Measurements from ENCODE around the gene TRIM39.

Gene TRIM39

DNA sequence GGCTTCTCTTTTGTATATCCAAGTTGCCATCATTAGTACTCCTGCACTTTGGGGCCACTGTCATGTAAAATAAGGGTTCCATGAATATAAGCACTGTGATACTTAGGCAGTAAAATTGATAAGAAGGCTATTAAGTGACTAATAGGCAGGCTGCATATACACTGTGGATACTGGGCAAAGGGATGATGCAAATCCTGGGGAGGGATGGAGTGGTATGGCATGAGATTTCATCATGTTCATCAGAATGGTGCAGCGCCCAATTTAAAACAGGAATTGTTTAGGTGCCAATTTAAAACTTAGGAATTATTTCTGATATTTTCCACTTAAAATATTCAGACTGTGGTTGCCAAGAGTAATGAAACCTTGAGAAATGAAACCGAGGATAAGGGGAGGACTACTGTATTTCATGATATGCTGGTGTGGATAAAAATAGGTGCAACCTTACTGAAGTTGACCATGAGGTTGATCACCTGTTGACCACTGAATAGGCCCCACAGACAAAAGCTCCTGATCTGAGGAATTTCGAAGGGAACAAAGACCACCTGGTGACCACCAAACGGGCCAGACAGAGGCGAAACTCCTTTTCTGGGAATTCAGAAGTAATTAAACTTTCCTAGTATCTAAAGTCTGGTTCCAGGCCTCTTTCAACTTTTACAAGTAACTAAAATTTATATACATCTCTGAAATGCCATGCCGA, 4.9 kb upstream of the TRIM39 start:
- no peak overlapping the region for H3K27ac Mint-ChIP-seq
- H3K36me3 Mint-ChIP-seq (ENCODE audit: low read depth), result peaks cover 16% of the 10 kb centered on the region
- peaks cover 59% of the 10 kb centered on the region for H3K4me1 Mint-ChIP-seq (ENCODE audit: low read depth)
- no peaks in the 10 kb centered on the region for H3K9me3 Mint-ChIP-seq
- no peaks in the 10 kb centered on the region for H3K27me3 Mint-ChIP-seq (ENCODE audit: low read depth)
- H3K4me3 Mint-ChIP-seq, result no peak overlapping the region

DNA sequence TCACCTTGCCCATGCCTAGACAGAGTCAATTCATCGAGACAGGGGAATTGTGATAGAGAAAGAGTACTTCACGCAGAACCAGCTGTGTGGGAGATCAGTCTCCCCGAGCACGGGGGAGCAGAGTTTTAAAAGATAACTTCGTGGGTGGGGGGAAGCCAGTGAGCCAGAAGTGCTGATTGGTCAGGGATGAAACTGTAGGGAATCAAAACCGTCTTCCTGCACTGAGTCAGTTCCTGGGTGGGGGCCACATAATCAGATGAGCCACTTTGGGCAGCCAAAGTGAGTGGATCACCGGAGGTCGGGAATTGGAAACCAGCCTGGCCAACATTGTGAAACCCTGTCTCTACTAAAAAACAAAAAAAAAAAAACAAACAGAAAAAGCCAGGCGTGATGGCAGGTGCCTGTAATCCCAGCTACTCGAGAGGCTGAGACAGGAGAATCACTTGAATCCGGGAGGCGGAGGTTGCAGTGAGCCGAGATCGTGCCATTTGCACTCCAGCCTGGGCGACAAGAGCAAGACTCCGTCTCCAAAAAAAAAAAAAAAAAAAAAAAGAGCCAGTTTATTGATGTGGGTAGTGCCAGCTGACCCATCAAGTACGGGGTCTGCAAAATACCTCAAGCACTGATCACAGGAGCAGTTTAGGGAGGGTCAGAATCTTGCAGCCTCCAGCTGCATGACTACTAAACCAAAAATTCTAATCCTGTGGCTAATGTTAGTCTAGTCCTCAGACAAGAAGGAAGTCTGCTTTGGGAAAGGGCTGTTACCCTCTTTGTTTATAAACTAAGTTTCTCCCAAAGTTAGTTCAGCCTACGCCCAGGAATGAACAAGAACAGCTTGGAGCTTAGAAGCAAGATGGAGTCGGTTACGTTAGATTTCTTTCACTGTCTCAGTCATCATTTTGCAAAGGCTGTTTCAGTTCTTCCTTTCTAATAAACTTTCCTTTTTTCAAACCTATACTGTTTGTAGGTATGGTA, 3.9 kb upstream of the TRIM39 start:
- Mint-ChIP-seq H3K4me3 (peak overlapping the region; percentile 38), H3K9me3 (no peaks in the 10 kb centered on the region), H3K36me3 (ENCODE audit: low read depth) (peaks cover 13% of the 10 kb centered on the region), H3K27me3 (ENCODE audit: low read depth) (no peaks in the 10 kb centered on the region), H3K27ac (peak overlapping the region; percentile 56), H3K4me1 (ENCODE audit: low read depth) (peaks cover 60% of the 10 kb centered on the region)

DNA sequence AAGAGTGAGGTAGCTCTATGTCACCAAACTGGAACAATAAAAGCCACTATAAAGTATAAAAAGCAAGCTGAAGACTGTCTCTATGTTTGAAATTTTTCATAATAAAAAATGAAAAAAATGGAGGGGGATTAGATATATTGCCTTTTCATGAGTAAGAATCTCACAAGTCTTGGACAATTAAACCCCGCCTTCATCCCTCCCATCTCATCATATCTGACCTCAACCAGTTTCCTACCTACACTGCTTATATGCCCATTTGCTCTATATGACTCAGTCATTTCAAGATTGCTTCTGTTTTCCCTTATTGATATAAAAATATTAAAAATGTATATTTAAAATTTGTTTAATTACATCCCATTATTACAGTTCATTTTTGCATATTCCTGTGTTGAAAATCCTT, 2.9 kb upstream of the TRIM39 start:
- no peak overlapping the region for H3K27ac Mint-ChIP-seq
- H3K4me1 Mint-ChIP-seq (ENCODE audit: low read depth), result peaks cover 53% of the 10 kb centered on the region
- H3K36me3 Mint-ChIP-seq (ENCODE audit: low read depth), result peaks cover 8% of the 10 kb centered on the region
- H3K9me3 Mint-ChIP-seq, result no peaks in the 10 kb centered on the region
- no peaks in the 10 kb centered on the region for H3K27me3 Mint-ChIP-seq (ENCODE audit: low read depth)
- no peak overlapping the region for H3K4me3 Mint-ChIP-seq

DNA sequence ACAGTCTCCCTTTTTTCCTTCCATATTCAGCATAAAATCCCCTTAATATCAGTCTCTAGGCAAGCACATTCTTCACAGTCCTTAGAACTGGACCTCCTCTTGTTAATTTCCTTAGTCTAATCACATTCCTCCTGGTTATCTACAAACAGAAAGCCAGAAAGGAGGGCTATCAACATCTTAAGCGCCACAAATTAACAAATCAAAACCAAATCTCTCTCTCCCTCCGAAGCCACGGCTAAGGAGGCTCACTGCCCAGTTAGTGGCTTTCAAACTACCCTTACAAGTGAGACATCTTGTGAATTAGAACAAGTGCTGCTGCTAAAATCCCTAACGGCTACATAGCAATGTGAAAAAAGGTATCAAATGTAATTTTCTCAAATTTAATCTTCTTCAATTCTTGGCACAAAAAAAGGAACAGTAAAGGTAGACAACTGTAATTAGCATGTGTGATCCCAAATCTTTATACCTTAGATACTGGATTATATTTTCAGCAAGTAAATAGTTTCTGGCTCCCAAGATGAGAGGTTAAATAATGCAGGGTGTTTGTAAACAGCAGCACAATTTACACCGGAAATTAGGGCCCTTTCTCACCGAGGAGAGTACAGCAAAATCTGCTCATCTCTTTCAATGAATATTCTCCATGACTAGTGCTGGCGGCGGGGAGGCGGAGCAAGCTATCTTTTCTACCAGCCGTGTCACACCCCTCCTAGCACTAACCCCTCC, 1.4 kb upstream of the TRIM39 start:
- Mint-ChIP-seq H3K27me3 (ENCODE audit: low read depth) (no peaks in the 10 kb centered on the region), H3K27ac (peak overlapping the region; percentile 99), H3K36me3 (ENCODE audit: low read depth) (peaks cover 17% of the 10 kb centered on the region), H3K9me3 (no peaks in the 10 kb centered on the region), H3K4me3 (peak overlapping the region; percentile 94), H3K4me1 (ENCODE audit: low read depth) (peaks cover 45% of the 10 kb centered on the region)

GRCh38 chr6:30325873-30326525, 728 bp upstream of the TRIM39 start:
- Mint-ChIP-seq H3K4me3 (peak overlapping the region; percentile 94), H3K27me3 (ENCODE audit: low read depth) (no peaks in the 10 kb centered on the region), H3K27ac (peak overlapping the region; percentile 99), H3K9me3 (no peaks in the 10 kb centered on the region), H3K4me1 (ENCODE audit: low read depth) (peaks cover 40% of the 10 kb centered on the region), H3K36me3 (ENCODE audit: low read depth) (peaks cover 18% of the 10 kb centered on the region)

GRCh38 chr6:30327232-30327746, 562 bp downstream of the TRIM39 start:
- no peaks in the 10 kb centered on the region for H3K27me3 Mint-ChIP-seq (ENCODE audit: low read depth)

DNA sequence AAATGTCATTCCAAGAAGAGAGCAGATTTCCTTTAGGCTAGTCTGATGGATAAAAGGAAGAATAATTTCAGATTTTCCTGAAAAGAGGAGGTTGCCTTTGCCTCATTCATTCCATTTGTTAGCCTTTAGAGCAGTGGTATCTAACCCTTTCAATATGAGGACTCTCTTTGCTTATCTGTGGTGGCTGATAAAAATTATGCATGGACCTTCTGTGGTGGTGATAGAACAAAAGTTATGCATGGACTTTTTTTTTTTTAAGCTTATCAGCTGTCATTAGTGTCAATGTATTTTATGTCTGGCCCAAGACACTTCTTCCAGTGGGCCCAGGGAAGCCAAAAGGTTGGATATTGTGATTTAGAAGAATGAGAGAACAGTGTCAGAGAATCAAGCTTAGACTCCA, 1.7 kb downstream of the TRIM39 start:
- no peak overlapping the region for H3K27ac Mint-ChIP-seq
- no peaks in the 10 kb centered on the region for H3K27me3 Mint-ChIP-seq (ENCODE audit: low read depth)
- peaks cover 25% of the 10 kb centered on the region for H3K36me3 Mint-ChIP-seq (ENCODE audit: low read depth)

More at GRCh38 chr6:30327232-30327746, 562 bp downstream of the TRIM39 start:
- H3K4me3 Mint-ChIP-seq, result peak overlapping the region; percentile 94
- H3K36me3 Mint-ChIP-seq (ENCODE audit: low read depth), result peaks cover 25% of the 10 kb centered on the region
- peak overlapping the region; percentile 96 for H3K27ac Mint-ChIP-seq
- H3K9me3 Mint-ChIP-seq, result no peaks in the 10 kb centered on the region
- peaks cover 34% of the 10 kb centered on the region for H3K4me1 Mint-ChIP-seq (ENCODE audit: low read depth)

GRCh38 chr6:30329331-30329730, 2.6 kb downstream of the TRIM39 start:
- Mint-ChIP-seq H3K4me1 (ENCODE audit: low read depth) (peaks cover 23% of the 10 kb centered on the region), H3K4me3 (no peak overlapping the region), H3K27ac (no peak overlapping the region), H3K27me3 (ENCODE audit: low read depth) (no peaks in the 10 kb centered on the region), H3K36me3 (ENCODE audit: low read depth) (peaks cover 28% of the 10 kb centered on the region), H3K9me3 (no peaks in the 10 kb centered on the region)

More for the DNA sequence above, 1.7 kb downstream of the TRIM39 start:
- Mint-ChIP-seq H3K9me3 (no peaks in the 10 kb centered on the region), H3K4me1 (ENCODE audit: low read depth) (peaks cover 29% of the 10 kb centered on the region), H3K4me3 (no peak overlapping the region)

GRCh38 chr6:30331981-30332380, 5.3 kb downstream of the TRIM39 start:
- H3K4me1 Mint-ChIP-seq (ENCODE audit: low read depth), result peaks cover 8% of the 10 kb centered on the region
- H3K27me3 Mint-ChIP-seq (ENCODE audit: low read depth), result no peaks in the 10 kb centered on the region
- no peak overlapping the region for H3K4me3 Mint-ChIP-seq
- peaks cover 38% of the 10 kb centered on the region for H3K36me3 Mint-ChIP-seq (ENCODE audit: low read depth)
- H3K9me3 Mint-ChIP-seq, result no peaks in the 10 kb centered on the region
- no peak overlapping the region for H3K27ac Mint-ChIP-seq

DNA sequence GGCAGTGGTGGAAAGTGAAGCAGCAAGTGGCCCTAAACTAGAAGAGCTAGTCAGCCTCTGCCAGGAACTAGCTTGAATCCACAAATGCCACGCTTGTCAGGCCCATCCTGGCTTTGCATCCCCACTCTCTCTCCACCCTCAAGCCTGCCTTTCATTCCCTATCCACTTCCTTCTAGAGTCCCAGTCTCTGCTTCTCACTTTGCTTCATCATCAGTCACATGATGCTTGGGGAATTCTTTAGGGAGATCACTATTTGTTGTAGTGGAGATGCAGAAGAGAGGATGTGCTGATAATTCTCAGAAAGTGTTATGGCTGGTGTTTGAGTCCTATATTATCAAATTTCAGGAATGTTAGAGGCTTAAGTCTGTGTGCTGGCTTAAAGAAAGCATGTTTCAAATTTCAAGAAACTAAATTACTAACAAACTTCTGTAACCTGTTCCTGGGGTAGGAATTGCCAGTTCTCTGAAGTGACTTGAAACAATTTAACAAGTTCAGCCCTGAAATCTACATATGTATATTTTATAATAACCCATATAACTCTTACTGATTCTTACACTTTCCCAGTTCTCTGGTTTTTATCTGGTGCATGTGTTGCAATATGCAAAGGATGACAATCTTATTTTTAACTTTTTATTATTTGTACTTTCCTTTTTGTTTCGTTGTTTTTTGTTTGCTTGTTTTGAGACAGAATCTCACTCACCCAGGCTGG, 7.5 kb downstream of the TRIM39 start:
- H3K36me3 Mint-ChIP-seq (ENCODE audit: low read depth), result peaks cover 41% of the 10 kb centered on the region
- H3K27ac Mint-ChIP-seq, result no peak overlapping the region

DNA sequence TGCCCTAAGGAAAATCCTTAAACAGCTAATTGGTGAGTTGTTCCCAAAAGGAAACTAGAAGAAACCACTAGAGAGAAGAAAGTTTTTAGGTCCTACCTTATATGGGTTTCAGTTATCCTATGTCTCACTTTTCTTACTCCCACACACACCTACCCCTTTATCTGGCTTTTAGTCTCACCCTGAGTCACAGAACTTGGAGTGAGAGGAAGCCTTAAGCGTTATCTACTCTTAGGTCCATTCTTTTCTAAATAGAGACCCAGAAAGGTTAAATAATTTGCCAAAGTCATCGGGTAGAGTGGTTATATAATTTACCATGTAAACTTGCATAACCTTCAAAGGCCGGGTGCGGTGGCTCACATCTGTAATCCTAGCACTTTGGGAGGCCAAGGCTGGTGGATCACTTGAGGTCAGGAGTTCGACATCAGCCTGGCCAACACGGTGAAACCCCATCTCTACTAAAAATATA, 13.9 kb downstream of the TRIM39 start:
- peaks cover 1% of the 10 kb centered on the region for H3K4me1 Mint-ChIP-seq (ENCODE audit: low read depth)
- H3K36me3 Mint-ChIP-seq (ENCODE audit: low read depth), result peaks cover 35% of the 10 kb centered on the region
- no peaks in the 10 kb centered on the region for H3K27me3 Mint-ChIP-seq (ENCODE audit: low read depth)
- H3K4me3 Mint-ChIP-seq, result no peak overlapping the region
- H3K9me3 Mint-ChIP-seq, result no peaks in the 10 kb centered on the region
- H3K27ac Mint-ChIP-seq, result no peak overlapping the region

More for the DNA sequence above, 7.5 kb downstream of the TRIM39 start:
- Mint-ChIP-seq H3K9me3 (no peaks in the 10 kb centered on the region), H3K4me3 (no peak overlapping the region), H3K27me3 (ENCODE audit: low read depth) (no peaks in the 10 kb centered on the region), H3K4me1 (ENCODE audit: low read depth) (no peaks in the 10 kb centered on the region)

DNA sequence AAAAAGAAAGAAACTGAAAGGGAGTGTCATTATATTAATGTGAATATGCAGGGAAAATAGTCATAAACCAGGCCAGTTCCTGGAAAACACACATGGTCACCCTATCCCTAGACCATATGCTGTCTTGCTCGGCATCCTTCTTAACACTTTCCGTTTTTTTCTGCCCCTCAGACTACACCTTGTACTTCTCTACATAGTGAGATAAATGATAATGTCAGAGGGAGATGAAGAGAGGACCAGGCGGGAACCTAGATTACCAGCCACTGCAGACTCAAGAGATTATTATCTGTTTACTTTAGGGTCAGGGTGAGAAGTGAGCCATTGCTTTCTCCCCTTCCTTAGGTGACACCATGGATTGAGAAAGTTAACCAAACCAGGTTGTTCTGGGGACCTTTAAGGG, 14.5 kb downstream of the TRIM39 start:
- no peaks in the 10 kb centered on the region for H3K9me3 Mint-ChIP-seq
- H3K4me1 Mint-ChIP-seq (ENCODE audit: low read depth), result peaks cover 6% of the 10 kb centered on the region
- H3K36me3 Mint-ChIP-seq (ENCODE audit: low read depth), result peaks cover 37% of the 10 kb centered on the region
- H3K27me3 Mint-ChIP-seq (ENCODE audit: low read depth), result peaks cover 3% of the 10 kb centered on the region
- no peak overlapping the region for H3K4me3 Mint-ChIP-seq
- no peak overlapping the region for H3K27ac Mint-ChIP-seq

DNA sequence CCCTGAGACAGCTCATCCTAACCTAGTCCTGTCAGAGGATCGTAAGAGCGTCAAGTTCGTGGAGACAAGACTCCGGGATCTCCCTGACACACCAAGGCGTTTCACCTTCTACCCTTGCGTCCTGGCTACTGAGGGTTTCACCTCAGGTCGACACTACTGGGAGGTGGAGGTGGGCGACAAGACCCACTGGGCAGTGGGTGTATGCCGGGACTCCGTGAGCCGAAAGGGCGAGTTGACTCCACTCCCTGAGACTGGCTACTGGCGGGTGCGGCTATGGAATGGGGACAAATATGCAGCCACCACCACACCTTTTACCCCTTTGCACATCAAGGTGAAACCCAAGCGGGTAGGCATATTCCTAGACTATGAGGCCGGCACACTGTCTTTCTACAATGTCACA, 15.0 kb downstream of the TRIM39 start:
- no peaks in the 10 kb centered on the region for H3K9me3 Mint-ChIP-seq
- no peak overlapping the region for H3K4me3 Mint-ChIP-seq
- H3K27ac Mint-ChIP-seq, result no peak overlapping the region
- H3K27me3 Mint-ChIP-seq (ENCODE audit: low read depth), result peaks cover 3% of the 10 kb centered on the region
- peaks cover 37% of the 10 kb centered on the region for H3K36me3 Mint-ChIP-seq (ENCODE audit: low read depth)
- H3K4me1 Mint-ChIP-seq (ENCODE audit: low read depth), result peaks cover 6% of the 10 kb centered on the region
